Neuron (in vitro differentiated cells): ENCODE results near the gene KPNB1.

Source experiments
- H2AFZ ChIP-seq: one replicate; pipeline ENCODE4 v1.6.1; 2013; ENCODE audit warnings: low read depth, mild to moderate bottlenecking, inconsistent platforms, low read length, moderate library complexity
- H3K27me3 ChIP-seq: one replicate; pipeline ENCODE4 v1.6.1; 2013; ENCODE audit warnings: low read length; ENCODE audit not compliant: insufficient read depth
- H3K36me3 ChIP-seq: one replicate; pipeline ENCODE4 v1.6.1; 2013; ENCODE audit warnings: low read length; ENCODE audit not compliant: insufficient read depth
- H3K4me1 ChIP-seq: one replicate; pipeline ENCODE4 v1.6.1; 2013; ENCODE audit warnings: low read length; ENCODE audit not compliant: insufficient read depth
- H3K4me3 ChIP-seq: 2 replicates; pipeline ENCODE4 v1.5.1; 2013; ENCODE audit warnings: mild to moderate bottlenecking, low read length, moderate library complexity
- H3K9me3 ChIP-seq: one replicate; pipeline ENCODE4 v1.6.1; 2013; ENCODE audit warnings: low read length

The KPNB1 gene

DNA sequence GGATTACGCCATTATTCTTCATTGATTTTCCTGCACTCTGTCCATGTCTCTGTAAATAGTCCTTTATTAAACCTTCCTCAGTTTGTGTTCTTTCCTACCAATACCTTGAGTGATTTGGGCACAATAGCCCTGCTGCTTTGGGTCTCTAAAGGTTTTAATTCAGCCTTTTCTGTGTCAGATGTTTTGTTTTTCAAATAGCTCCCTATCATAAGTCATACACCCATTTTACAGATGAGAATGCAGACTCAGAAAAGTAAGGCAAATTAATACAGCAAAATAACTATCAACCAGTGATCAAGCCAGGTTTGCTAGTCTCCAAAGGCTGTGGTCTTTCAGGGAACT is 25.0 kb upstream of the KPNB1 start:
- Histone ChIP-seq H2AFZ (no peak overlapping the region), H3K4me3 (no peak overlapping the region), H3K27me3 (no peaks in the 10 kb centered on the region), H3K36me3 (peaks cover 42% of the 10 kb centered on the region), H3K9me3 (no peaks in the 10 kb centered on the region), H3K4me1 (peaks cover 15% of the 10 kb centered on the region)

DNA sequence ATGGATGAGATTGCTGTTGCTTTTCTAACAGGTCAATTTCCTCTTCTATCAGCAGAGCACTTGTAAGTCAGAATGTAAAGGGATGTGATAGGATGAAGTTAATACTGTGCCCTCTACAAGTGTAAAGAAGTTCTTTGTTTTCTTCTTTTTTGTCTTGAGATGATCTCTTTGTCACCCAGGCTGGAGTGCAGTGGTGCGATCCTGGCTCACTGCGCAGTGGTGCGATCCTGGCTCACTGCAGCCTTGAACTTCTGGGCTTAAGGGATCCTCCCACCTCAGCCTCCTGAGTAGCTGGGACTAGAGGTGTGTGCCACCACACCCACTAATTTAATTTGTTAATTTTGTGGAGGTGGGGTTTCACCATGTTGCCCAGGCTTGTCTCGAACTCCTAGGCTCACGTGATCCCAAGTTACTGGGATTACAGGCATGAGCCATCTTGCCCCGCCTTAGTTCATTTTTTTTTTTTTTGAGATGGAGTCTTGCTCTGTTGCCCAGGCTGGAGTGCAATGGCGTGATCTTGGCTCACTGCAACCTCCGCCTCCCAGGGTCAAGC is 21.6 kb upstream of the KPNB1 start:
- no peak overlapping the region for H2AFZ ChIP-seq
- peaks cover 25% of the 10 kb centered on the region for H3K36me3 ChIP-seq
- no peaks in the 10 kb centered on the region for H3K9me3 ChIP-seq
- no peaks in the 10 kb centered on the region for H3K27me3 ChIP-seq
- no peak overlapping the region for H3K4me3 ChIP-seq
- H3K4me1 ChIP-seq: no peaks in the 10 kb centered on the region

DNA sequence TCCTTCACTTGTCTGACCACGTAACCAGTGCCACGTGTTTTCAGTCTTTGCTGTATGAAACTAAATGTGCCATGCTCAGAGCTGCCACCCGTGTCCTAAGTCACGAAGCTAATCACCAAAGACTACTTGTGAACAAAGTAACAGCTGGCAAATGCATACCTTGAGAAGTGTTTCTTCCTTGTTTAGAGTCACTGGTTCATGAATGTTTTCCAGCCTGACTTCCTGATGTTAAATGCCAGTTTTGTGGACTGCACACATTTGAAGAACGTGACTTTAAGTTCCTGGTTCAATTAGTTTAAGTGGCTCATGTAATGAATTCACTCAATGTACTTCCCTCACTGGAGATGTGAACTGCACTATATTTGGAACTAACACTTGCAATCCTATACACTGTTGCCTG is 19.9 kb upstream of the KPNB1 start:
- no peak overlapping the region for H3K4me3 ChIP-seq
- no peaks in the 10 kb centered on the region for H3K27me3 ChIP-seq
- H3K9me3 ChIP-seq: no peaks in the 10 kb centered on the region
- H2AFZ ChIP-seq: no peak overlapping the region
- H3K4me1 ChIP-seq: no peaks in the 10 kb centered on the region
- H3K36me3 ChIP-seq: peaks cover 16% of the 10 kb centered on the region

DNA sequence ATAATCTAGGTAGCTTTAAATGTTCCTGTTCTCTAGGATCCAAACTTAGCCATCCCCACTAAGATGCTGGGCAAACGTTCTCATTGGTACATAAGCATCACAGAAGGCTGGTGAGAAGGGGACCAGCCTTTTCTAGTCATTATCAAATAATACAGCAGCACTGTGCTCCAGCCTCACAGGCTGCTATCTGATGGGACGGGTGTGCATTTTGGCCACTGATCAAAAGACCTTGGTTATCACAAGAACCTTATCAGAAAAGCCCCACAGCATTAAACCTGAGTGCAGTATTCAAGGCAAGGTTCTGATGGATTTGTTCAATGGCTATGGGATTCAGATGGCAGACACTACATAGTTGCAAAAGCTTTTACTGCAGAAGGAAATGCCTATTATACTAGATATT is 19.1 kb upstream of the KPNB1 start:
- Histone ChIP-seq H3K4me1 (no peaks in the 10 kb centered on the region), H3K36me3 (peaks cover 11% of the 10 kb centered on the region), H3K9me3 (no peaks in the 10 kb centered on the region), H2AFZ (no peak overlapping the region), H3K4me3 (no peak overlapping the region), H3K27me3 (no peaks in the 10 kb centered on the region)

DNA sequence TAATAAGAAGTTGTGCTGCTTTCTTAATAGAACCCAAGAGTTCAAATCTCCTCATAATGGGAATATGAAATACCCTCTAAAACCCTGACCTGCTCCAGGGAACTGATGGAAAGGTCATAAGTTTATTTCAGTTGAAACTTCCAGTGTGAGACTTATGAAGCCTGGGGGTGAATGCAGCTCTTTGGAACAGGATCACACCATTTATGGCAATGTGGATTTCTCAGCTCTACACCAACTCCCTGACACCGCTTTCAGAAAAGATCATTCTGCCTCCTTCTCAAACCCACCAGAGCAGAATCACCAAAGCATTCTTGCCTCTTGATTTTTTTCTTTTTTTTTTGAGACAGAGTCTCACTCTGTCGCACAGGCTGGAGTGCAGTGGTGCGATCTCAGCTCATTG is 16.7 kb upstream of the KPNB1 start:
- no peak overlapping the region for H3K4me3 ChIP-seq
- H3K36me3 ChIP-seq: peaks cover 20% of the 10 kb centered on the region
- no peaks in the 10 kb centered on the region for H3K27me3 ChIP-seq
- H3K9me3 ChIP-seq: no peaks in the 10 kb centered on the region
- no peak overlapping the region for H2AFZ ChIP-seq
- no peaks in the 10 kb centered on the region for H3K4me1 ChIP-seq

DNA sequence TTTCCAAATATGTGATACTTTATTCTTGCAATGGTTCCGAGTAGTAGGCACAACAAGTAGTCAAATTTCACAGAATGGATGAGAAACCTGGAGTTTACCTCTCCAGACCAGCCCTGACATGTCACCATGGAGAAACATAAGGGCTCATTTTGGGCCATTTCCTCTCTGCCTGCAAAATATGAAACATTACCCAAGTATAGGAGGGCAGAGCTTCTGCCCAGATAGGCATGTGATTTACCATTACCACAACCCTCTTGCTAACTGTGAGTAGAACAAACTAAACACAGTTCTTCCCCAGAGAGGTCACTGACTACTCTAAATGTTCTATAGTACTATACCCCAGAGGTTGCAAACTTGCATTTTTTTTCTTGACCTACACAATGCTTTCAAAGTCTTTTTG is 15.7 kb upstream of the KPNB1 start:
- H3K4me1 ChIP-seq: no peaks in the 10 kb centered on the region

DNA sequence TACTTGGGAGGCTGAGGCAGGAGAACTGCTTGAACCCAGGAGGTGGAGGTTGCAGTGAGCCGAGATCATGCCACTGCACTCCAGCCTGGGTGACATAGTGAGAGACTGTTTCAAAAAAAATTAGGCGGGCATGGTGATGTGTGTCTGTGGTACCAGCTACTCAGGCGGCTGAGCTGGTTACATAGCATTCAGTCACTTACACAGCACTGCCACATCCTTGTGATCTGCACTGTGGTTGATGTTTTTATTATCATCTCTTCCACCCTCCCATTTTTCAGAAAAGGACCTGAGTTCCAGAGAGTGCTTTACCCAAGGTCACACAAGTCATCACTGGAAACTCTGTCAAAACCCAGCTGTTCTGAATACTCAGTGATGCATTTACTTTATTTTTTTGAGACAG is 14.8 kb upstream of the KPNB1 start:
- Histone ChIP-seq H3K9me3 (no peaks in the 10 kb centered on the region), H3K27me3 (no peaks in the 10 kb centered on the region), H3K36me3 (peaks cover 23% of the 10 kb centered on the region), H3K4me3 (no peak overlapping the region), H3K4me1 (no peaks in the 10 kb centered on the region), H2AFZ (no peak overlapping the region)

More for the DNA sequence above, 15.7 kb upstream of the KPNB1 start:
- H3K4me3 ChIP-seq: no peak overlapping the region
- H3K27me3 ChIP-seq: no peaks in the 10 kb centered on the region
- H3K36me3 ChIP-seq: peaks cover 23% of the 10 kb centered on the region
- no peaks in the 10 kb centered on the region for H3K9me3 ChIP-seq
- no peak overlapping the region for H2AFZ ChIP-seq

DNA sequence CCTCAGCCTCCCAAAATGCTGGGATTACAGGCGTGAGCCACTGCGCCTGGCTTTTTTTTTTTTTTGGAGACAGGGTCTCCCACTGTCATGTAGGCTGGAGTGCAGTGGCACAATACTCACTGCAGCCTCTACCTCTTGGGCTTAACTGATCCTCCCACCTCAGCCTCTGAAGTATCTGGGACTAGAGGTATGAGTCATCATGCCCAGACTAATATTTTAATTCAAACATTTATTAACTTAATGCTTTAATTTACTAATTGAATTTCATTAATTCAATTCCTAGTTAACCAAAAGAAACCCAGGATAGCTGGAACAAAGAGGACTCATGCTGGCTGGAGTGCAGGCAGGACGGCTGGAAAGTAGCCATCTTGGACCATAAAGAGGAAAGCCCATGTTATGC is 14.0 kb upstream of the KPNB1 start:
- Histone ChIP-seq H3K4me3 (no peak overlapping the region), H3K4me1 (no peaks in the 10 kb centered on the region), H3K9me3 (no peaks in the 10 kb centered on the region), H3K36me3 (peaks cover 23% of the 10 kb centered on the region), H3K27me3 (no peaks in the 10 kb centered on the region), H2AFZ (no peak overlapping the region)

DNA sequence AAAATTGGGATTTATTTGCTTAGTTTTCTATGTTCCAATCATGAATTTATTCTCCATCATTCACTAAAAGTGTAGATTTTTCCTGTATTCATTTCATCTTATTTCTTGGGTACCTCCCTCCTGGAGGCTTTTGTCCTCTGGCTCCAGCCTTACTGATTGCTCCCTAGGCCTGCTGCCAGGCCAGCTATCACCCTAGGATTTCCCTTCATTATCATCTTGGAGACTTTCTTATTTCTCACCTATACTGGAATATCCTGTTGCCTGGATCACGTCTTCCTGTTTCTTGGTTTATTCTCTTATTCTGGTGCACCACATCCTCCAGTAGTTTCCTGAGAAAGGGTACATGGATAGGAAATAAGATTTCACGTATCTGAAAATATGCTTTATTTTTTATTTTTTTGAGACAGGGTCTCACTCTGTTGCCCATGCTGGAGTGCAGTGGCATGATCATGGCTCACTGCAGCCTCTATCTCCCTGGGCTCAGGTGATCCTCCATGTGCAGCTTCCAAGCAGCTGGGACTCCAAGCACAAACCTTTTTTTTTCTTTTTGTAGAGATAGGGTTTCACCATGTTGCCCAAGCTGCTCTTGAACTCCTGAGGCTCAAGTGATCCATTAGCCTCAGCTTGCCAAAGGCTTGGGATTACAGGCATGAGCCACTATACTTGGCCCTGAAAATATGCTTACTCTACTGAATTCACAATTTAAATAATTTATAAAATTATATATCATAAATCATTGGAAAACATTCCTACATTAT is 13.3 kb upstream of the KPNB1 start:
- Histone ChIP-seq H3K9me3 (no peaks in the 10 kb centered on the region), H3K36me3 (peaks cover 18% of the 10 kb centered on the region), H3K4me1 (no peaks in the 10 kb centered on the region), H2AFZ (no peak overlapping the region), H3K27me3 (no peaks in the 10 kb centered on the region), H3K4me3 (no peak overlapping the region)

DNA sequence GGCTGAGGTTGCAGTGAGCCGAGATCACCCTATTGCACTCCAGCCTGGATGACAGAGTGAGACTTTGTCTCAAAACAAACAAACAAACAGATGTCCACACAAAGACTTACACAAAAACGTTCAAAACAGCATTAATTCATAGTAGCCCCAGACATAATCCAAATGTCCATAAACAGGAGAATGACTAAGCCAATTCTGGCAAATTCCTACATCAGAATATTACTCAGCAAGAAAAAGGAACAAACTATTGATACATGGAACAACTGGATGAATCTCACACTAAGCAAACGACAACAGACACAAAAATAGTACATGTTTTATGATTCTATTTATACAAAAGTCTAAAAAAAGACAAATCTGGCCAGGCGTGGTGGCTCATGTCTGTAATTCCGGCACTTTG is 10.8 kb upstream of the KPNB1 start:
- no peaks in the 10 kb centered on the region for H3K4me1 ChIP-seq
- no peak overlapping the region for H2AFZ ChIP-seq
- no peaks in the 10 kb centered on the region for H3K27me3 ChIP-seq
- no peak overlapping the region for H3K4me3 ChIP-seq
- H3K9me3 ChIP-seq: no peaks in the 10 kb centered on the region
- H3K36me3 ChIP-seq: peaks cover 16% of the 10 kb centered on the region

DNA sequence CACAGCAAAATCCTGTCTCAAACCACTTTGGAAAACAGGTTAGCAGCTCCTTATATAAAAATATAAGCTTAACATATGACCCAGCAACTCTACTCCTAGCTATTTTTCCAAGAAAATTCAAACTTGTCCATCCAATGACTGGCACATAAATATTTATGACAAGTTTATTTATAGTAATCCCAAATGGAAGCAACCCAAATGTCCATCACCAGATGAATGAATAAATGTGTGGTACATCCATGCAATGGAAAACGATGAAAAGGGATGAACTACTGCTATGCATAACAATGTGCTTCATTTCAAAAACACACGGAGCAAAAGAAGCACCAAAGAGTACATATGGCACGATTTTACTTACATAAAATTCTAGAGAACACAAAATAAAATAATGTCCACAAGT is 9.6 kb upstream of the KPNB1 start:
- H3K27me3 ChIP-seq: no peaks in the 10 kb centered on the region
- H3K9me3 ChIP-seq: no peaks in the 10 kb centered on the region

DNA sequence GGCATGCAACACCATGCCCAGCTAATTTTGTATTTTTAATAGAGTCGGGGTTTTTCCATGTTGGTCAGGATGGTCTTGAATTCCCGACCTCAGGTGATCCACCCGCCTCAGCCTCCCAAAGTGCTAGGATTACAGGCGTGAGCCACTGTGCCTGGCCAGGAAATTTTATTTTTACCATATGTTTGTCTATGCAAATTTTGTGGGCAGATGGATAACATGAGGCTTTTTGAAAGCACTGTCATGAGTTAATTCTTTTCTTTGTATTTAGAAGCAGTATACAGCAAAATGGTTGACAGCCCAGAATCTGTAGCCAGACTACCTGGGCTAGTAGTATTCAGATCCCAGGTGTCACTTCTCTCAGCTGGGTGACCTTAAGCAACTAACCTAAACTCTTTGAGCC is 8.5 kb upstream of the KPNB1 start:
- no peaks in the 10 kb centered on the region for H3K9me3 ChIP-seq

More for the DNA sequence above, 9.6 kb upstream of the KPNB1 start:
- no peak overlapping the region for H2AFZ ChIP-seq
- H3K4me3 ChIP-seq: no peak overlapping the region
- H3K4me1 ChIP-seq: no peaks in the 10 kb centered on the region
- H3K36me3 ChIP-seq: peaks cover 16% of the 10 kb centered on the region

DNA sequence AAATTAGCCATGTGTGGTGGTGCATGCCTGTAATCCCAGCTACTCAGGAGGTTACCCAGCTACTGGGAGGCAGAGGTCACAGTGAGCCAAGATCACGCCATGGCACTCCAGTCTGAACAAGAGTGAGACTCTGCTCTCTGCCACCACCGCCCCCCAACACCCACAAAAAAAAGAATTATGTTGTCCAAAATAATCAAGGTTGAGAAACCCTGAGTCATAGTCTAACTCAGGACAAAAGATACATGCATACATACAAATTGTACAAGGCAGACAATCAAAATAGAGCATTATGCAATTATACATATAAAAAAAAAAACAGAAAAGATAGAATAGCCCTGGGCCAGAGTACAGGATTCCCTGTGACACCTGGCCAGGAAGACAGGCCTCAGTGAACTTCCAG is 6.6 kb upstream of the KPNB1 start:
- Histone ChIP-seq H3K9me3 (no peaks in the 10 kb centered on the region), H3K4me3 (no peak overlapping the region), H3K27me3 (no peaks in the 10 kb centered on the region), H3K36me3 (peaks cover 3% of the 10 kb centered on the region), H3K4me1 (no peaks in the 10 kb centered on the region), H2AFZ (no peak overlapping the region)

More for the DNA sequence above, 8.5 kb upstream of the KPNB1 start:
- Histone ChIP-seq H3K4me3 (no peak overlapping the region), H2AFZ (no peak overlapping the region), H3K27me3 (no peaks in the 10 kb centered on the region), H3K4me1 (no peaks in the 10 kb centered on the region), H3K36me3 (peaks cover 10% of the 10 kb centered on the region)

DNA sequence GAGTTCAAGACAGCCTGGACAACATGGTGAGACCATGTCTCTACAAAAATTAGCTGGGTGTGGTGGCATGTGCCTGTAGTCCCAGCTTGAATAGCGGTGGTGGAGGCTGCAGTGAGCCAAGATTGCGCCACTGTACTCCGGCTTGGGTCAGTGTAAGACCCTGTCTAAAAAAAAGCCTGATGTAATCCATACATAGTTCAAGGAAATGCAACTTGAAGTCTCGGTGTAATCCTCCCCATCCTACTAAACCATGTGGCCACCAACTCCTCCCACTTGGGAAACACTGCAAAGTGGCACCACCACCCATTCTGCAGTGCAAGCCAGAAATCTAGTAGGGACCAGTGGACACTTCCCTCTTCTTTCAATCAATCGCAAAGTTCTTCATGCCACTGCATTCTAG is 5.4 kb upstream of the KPNB1 start:
- Histone ChIP-seq H2AFZ (no peak overlapping the region), H3K4me3 (no peak overlapping the region), H3K4me1 (peaks cover 8% of the 10 kb centered on the region), H3K27me3 (no peaks in the 10 kb centered on the region), H3K9me3 (no peaks in the 10 kb centered on the region), H3K36me3 (no peaks in the 10 kb centered on the region)
